OCI-LY3 (cell line): Measurements from ENCODE around the gene ZNF565.

Source experiments
- EZH2phosphoT487 ChIP-seq: fragments of 200-600 bp; shearing (Covaris generic); IDR thresholded peaks from 2 replicates; pipeline ENCODE4 v1.6.1; 2018; ENCODE audit warnings: antibody characterized with exemption, mixed run types, low read depth
- TF ChIP-seq, protein P1 (sequence below): fragments of 200-600, 300-600 bp; sonication (generic); IDR thresholded peaks from 2 replicates; pipeline ENCODE4 v1.5.1; 2014; ENCODE audit warnings: antibody characterized with exemption, low read length, low read depth

DNA sequence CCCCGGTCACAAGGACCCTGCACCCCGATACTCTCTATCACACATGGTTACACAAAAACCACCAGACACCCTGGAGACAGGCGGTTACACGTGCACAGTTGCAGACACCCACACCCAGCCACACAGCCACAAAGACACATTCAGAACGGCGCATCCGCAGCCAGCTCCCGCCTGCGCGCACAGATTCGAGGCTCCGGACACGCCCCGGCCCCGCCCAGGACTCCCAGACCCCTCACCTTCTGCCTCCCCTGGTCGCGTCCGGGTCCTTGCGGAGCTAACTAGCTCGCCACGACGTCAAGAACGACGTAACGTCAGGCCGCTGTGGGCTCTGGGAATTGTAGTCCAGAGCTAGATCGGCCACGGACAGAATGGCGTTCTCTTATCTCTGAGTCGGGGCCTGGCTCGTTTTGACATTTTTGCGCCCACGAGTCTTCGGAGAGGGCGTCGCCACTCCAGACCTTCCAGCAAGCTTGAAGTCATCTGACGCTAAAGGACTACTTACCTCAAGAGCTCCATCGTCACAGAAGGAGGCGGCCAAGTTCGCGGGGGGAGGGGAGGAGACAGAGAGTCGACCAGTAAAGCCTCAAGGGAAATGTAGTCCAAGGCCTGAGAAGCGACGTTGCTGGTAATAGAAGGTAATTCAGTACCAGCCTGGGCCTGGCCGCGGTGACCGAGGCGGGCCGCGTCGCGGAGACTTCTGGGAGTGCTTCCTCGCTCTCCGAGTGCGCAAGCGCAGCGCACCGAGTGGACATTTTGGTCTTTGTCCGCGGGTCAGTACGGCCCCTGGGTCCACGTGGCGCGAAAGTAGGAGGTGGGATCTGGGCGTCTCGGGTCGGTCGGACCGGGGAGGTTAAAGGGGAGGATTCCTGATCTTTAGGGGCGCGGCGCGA lies at the start of gene ZNF565, which contains the start of gene ZNF146:
- TF ChIP-seq, protein P1, sequence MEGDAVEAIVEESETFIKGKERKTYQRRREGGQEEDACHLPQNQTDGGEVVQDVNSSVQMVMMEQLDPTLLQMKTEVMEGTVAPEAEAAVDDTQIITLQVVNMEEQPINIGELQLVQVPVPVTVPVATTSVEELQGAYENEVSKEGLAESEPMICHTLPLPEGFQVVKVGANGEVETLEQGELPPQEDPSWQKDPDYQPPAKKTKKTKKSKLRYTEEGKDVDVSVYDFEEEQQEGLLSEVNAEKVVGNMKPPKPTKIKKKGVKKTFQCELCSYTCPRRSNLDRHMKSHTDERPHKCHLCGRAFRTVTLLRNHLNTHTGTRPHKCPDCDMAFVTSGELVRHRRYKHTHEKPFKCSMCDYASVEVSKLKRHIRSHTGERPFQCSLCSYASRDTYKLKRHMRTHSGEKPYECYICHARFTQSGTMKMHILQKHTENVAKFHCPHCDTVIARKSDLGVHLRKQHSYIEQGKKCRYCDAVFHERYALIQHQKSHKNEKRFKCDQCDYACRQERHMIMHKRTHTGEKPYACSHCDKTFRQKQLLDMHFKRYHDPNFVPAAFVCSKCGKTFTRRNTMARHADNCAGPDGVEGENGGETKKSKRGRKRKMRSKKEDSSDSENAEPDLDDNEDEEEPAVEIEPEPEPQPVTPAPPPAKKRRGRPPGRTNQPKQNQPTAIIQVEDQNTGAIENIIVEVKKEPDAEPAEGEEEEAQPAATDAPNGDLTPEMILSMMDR = no peak
- TF ChIP-seq EZH2phosphoT487 = no peak
